ENCODE measurements around the gene DENND2C. TPM values are rescaled to one million over a fixed set of nuclear protein-coding genes. Genes with fewer than 3 reads are reported as not detected.

The DENND2C gene
- total RNA-seq, 1 donor, result under 0.01 TPM

- no peak for DNase-seq (ENCODE audit: low read depth in 2 of 3, low spot score in 2 of 3)
Observed at GRCh38 chr1:114552106-114552639, 117.7 kb downstream of the DENND2C start.

- no peak for DNase-seq (ENCODE audit: low read depth in 2 of 3, low spot score in 2 of 3)
Observed at GRCh38 chr1:114551400-114551799, 118.4 kb downstream of the DENND2C start.

GRCh38 chr1:114550336-114550735 lies 119.5 kb downstream of the DENND2C start:
- DNase-seq (ENCODE audit: low read depth in 2 of 3, low spot score in 2 of 3), result no peak

GRCh38 chr1:114549137-114549536 lies 120.7 kb downstream of the DENND2C start:
- no peak for DNase-seq (ENCODE audit: low read depth in 2 of 3, low spot score in 2 of 3)

GRCh38 chr1:114547076-114547475 lies 122.8 kb downstream of the DENND2C start:
- no peak for DNase-seq (ENCODE audit: low read depth in 2 of 3, low spot score in 2 of 3)

GRCh38 chr1:114545796-114546195 lies 124.1 kb downstream of the DENND2C start:
- no peak for DNase-seq (ENCODE audit: low read depth in 2 of 3, low spot score in 2 of 3)

- DNase-seq (ENCODE audit: low read depth in 2 of 3, low spot score in 2 of 3), result no peak
Observed at GRCh38 chr1:114545315-114545714, 124.5 kb downstream of the DENND2C start.

- no peak for DNase-seq (ENCODE audit: low read depth in 2 of 3, low spot score in 2 of 3)
Observed at GRCh38 chr1:114540821-114541220, 129.0 kb downstream of the DENND2C start.

GRCh38 chr1:114540272-114540671 lies 129.6 kb downstream of the DENND2C start:
- DNase-seq (ENCODE audit: low read depth in 2 of 3, low spot score in 2 of 3), result no peak

- no peak for DNase-seq (ENCODE audit: low read depth in 2 of 3, low spot score in 2 of 3)
Observed at GRCh38 chr1:114536043-114536442, 133.8 kb downstream of the DENND2C start.

GRCh38 chr1:114535401-114535800 lies 134.4 kb downstream of the DENND2C start:
- no peak for DNase-seq (ENCODE audit: low read depth in 2 of 3, low spot score in 2 of 3)

Small RNA genes lying within 50 kb of the gene (small RNA-seq; reads per million reads assigned to genes)
- not detected for gene RN7SL432P

Other genes starting within 250 kb of the DENND2C start
- 38.8 TPM for gene TRIM33, start 158.8 kb downstream of the DENND2C start, total RNA-seq
- gene BCAS2, start 88.4 kb downstream of the DENND2C start, total RNA-seq, result 12.4 TPM
- gene AMPD1, start 25.5 kb upstream of the DENND2C start, total RNA-seq, result not detected
- 25.6 TPM for gene NRAS, start 46.7 kb upstream of the DENND2C start, total RNA-seq
- 383 TPM for gene CSDE1, start 87.9 kb upstream of the DENND2C start, total RNA-seq
- 40.1 TPM for gene SIKE1, start 110.6 kb upstream of the DENND2C start, total RNA-seq
- not detected for gene SYCP1, start 184.8 kb upstream of the DENND2C start, total RNA-seq